ENCODE results near the gene RAD17. TPM values are rescaled to one million over a fixed set of nuclear protein-coding genes. Genes with fewer than 3 reads are reported as not detected.

The RAD17 gene
- total and polyA plus RNA-seq, 2 experiments from 2014 or later, result 15.8 to 21.7 TPM

DNA sequence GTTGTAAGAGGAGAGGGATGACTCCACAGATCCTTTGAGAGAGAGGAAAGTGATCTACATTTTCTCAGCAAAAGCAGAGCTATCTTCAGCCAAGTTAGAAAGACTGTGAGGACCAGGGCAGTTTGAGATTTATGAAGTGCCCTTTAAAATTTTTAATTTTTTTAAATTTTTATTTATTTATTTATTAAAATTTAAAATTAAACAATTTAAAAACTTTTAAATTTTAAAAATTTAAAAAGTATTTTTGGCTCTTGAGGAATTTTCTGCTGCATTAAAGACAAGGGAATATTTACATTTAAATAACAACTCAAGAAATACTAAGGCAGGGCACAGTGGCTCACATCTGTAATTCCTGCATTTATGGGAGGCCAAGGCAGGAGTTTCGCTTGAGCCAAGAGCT is 92.6 kb downstream of the RAD17 start:
- no peak overlapping the region for H2AFZ ChIP-seq
- H3K9ac ChIP-seq, result no peak overlapping the region
- 75 to 90% methylated on average over 1 of the region's 1 CpG for WGBS, 2 experiments (ENCODE audit: low coverage in 1 of 2, low lambda C conversion rate in 2 of 2, missing lambda C conversion rate in 2 of 2)
- H3K4me1 ChIP-seq (ENCODE audit: insufficient read depth), result no peaks in the 10 kb centered on the region
- no peak for DNase-seq
- no peak overlapping the region for H3K27ac ChIP-seq
- TF ChIP-seq EZH2phosphoT487 (IDR thresholded peaks at IDR 0.05; ENCODE audit: insufficient read depth, low read depth) (no peak), EZH2 (IDR thresholded peaks at IDR 0.05; ENCODE audit: insufficient read depth, poor library complexity, severe bottlenecking) (no peak)
- H3K79me2 ChIP-seq (ENCODE audit: insufficient read depth), result no peaks in the 10 kb centered on the region
- H3K4me3 ChIP-seq, result no peak overlapping the region
- no peaks in the 10 kb centered on the region for H3K27me3 ChIP-seq (replicated peaks; ENCODE audit: insufficient read depth)
- in situ Hi-C loops (cut with MboI), result no loop called here
- no peaks in the 10 kb centered on the region for H3F3A ChIP-seq (ENCODE audit: insufficient read depth)
- H3K9me2 ChIP-seq (ENCODE audit: insufficient read depth), result no peaks in the 10 kb centered on the region
- H3K4me2 ChIP-seq (ENCODE audit: unreplicated experiment), result no peak overlapping the region
- no peaks in the 10 kb centered on the region for H3K36me3 ChIP-seq (ENCODE audit: low read depth)
- no peaks in the 10 kb centered on the region for H3K9me3 ChIP-seq (ENCODE audit: low read depth)
- H4K20me1 ChIP-seq (ENCODE audit: insufficient read depth), result no peaks in the 10 kb centered on the region

Other genes with a start within 250 kb of the RAD17 start
- 66.7 and 73.6 TPM in 2 replicates for gene CCNB1, start 202.7 kb upstream of the RAD17 start, total RNA-seq (2014; rRNA removed; shearing (Covaris generic))
- 94.3 and 94.6 TPM in 2 replicates for gene CCNB1, start 202.7 kb upstream of the RAD17 start, polyA plus RNA-seq (2016; fragmentation: Nextera tagmentation; extraction: Ambion mirVana)
- 14.7 and 16.7 TPM in 2 replicates for gene CENPH, start 180.2 kb upstream of the RAD17 start, total RNA-seq (2014; rRNA removed; shearing (Covaris generic))
- 11.0 and 12.5 TPM in 2 replicates for gene CENPH, start 180.2 kb upstream of the RAD17 start, polyA plus RNA-seq (2016; fragmentation: Nextera tagmentation; extraction: Ambion mirVana)
- 48.9 and 60.4 TPM in 2 replicates for gene CDK7, start 134.9 kb upstream of the RAD17 start, total RNA-seq (2014; rRNA removed; shearing (Covaris generic))
- gene CDK7, start 134.9 kb upstream of the RAD17 start, polyA plus RNA-seq (2016; fragmentation: Nextera tagmentation; extraction: Ambion mirVana), result 55.7 and 58.9 TPM in 2 replicates
- 0.97 and 1.9 TPM in 2 replicates for gene CCDC125, start 37.0 kb upstream of the RAD17 start, total RNA-seq (2014; rRNA removed; shearing (Covaris generic))
- 2.6 TPM in 2 replicates for gene CCDC125, start 37.0 kb upstream of the RAD17 start, polyA plus RNA-seq (2016; fragmentation: Nextera tagmentation; extraction: Ambion mirVana)
- gene AK6, start 298 bp upstream of the RAD17 start, total RNA-seq (2014; rRNA removed; shearing (Covaris generic)), result 17.0 and 20.0 TPM in 2 replicates
- gene AK6, start 298 bp upstream of the RAD17 start, polyA plus RNA-seq (2016; fragmentation: Nextera tagmentation; extraction: Ambion mirVana), result 125 and 136 TPM in 2 replicates
- gene TAF9, start 298 bp upstream of the RAD17 start, total RNA-seq (2014; rRNA removed; shearing (Covaris generic)), result 60.8 and 79.4 TPM in 2 replicates
- gene TAF9, start 298 bp upstream of the RAD17 start, polyA plus RNA-seq (2016; fragmentation: Nextera tagmentation; extraction: Ambion mirVana), result 117 and 118 TPM in 2 replicates
- 2.8 and 5.5 TPM in 2 replicates for gene MARVELD2, start 45.3 kb downstream of the RAD17 start, total RNA-seq (2014; rRNA removed; shearing (Covaris generic))
- 1.7 and 2.1 TPM in 2 replicates for gene MARVELD2, start 45.3 kb downstream of the RAD17 start, polyA plus RNA-seq (2016; fragmentation: Nextera tagmentation; extraction: Ambion mirVana)
- gene OCLN, start 123.0 kb downstream of the RAD17 start, total RNA-seq (2014; rRNA removed; shearing (Covaris generic)), result 0.76 and 1.7 TPM in 2 replicates
- 0.52 and 0.59 TPM in 2 replicates for gene OCLN, start 123.0 kb downstream of the RAD17 start, polyA plus RNA-seq (2016; fragmentation: Nextera tagmentation; extraction: Ambion mirVana)
- 24.4 and 45.8 TPM in 2 replicates for gene GTF2H2C, start 190.4 kb downstream of the RAD17 start, total RNA-seq (2014; rRNA removed; shearing (Covaris generic))
- 27.0 and 33.3 TPM in 2 replicates for gene GTF2H2C, start 190.4 kb downstream of the RAD17 start, polyA plus RNA-seq (2016; fragmentation: Nextera tagmentation; extraction: Ambion mirVana)

Data from GM23248 (cell line).